SU-DHL-6 (cell line): Measurements from ENCODE around the gene IL2RG.

Experiments
- CTCF ChIP-seq: fragments of 200-600 bp; sonication (generic); IDR thresholded peaks from one replicate; pipeline ENCODE4 v1.5.1; 2017; ENCODE audit warnings: antibody characterized with exemption, mild to moderate bottlenecking, low read length, moderate library complexity; ENCODE audit not compliant: insufficient read depth, poor library complexity, severe bottlenecking
- EZH2phosphoT487 ChIP-seq: fragments of 200-600 bp; sonication (generic), shearing (Covaris generic); conservative IDR thresholded peaks from 2 replicates; pipeline ENCODE4 v1.6.1; 2018; ENCODE audit warnings: mild to moderate bottlenecking, antibody characterized with exemption, low read length, moderate library complexity, mixed read lengths

GRCh38 chrX:71107762-71108360 is 3.5 kb downstream of the IL2RG start:
- no peak for TF ChIP-seq CTCF
- no peak for TF ChIP-seq EZH2phosphoT487
